Smooth muscle cell (in vitro differentiated cells): ENCODE measurements around the gene CCK. TPM values are rescaled to one million over a fixed set of nuclear protein-coding genes. Genes with fewer than 3 reads are reported as not detected.

Source experiments
- DNase-seq: peaks from one replicate; lab custom pipeline; 2025; ENCODE audit not compliant: unreplicated experiment; lab: John Stamatoyannopoulos, UW
- H2AFZ ChIP-seq: fragments of 200-600 bp; sonication (generic); 2 replicates; pipeline ENCODE4 v1.6.0; 2016; ENCODE audit warnings: antibody characterized with exemption, low read depth, mild to moderate bottlenecking
- H3F3A ChIP-seq: fragments of 200-600 bp; sonication (generic); 2 replicates; pipeline ENCODE4 v1.6.0; 2017; ENCODE audit warnings: antibody characterized with exemption, low read depth
- H3K27ac ChIP-seq: fragments of 200-600 bp; sonication (generic); 2 replicates; pipeline ENCODE4 v1.5.1; 2016; ENCODE audit warnings: low read depth, mild to moderate bottlenecking
- H3K27me3 ChIP-seq: fragments of 200-600 bp; sonication (generic); 2 replicates; pipeline ENCODE4 v1.6.1; 2016; ENCODE audit warnings: low read depth, mild to moderate bottlenecking
- H3K36me3 ChIP-seq: fragments of 200-600 bp; sonication (generic); 2 replicates; pipeline ENCODE4 v1.5.1; 2016; ENCODE audit warnings: low read depth
- H3K4me1 ChIP-seq: fragments of 200-600 bp; sonication (generic); 2 replicates; pipeline ENCODE4 v1.5.1; 2016; ENCODE audit warnings: low read depth
- H3K4me2 ChIP-seq: fragments of 200-600 bp; sonication (generic); 2 replicates; pipeline ENCODE4 v1.6.0; 2016; ENCODE audit warnings: mild to moderate bottlenecking
- H3K4me3 ChIP-seq: fragments of 200-600 bp; sonication (generic); 2 replicates; pipeline ENCODE4 v1.5.1; 2016; ENCODE audit warnings: mild to moderate bottlenecking
- H3K79me2 ChIP-seq: fragments of 200-600 bp; sonication (generic); 2 replicates; pipeline ENCODE4 v1.6.0; 2016; ENCODE audit warnings: low read depth, mild to moderate bottlenecking
- H3K9ac ChIP-seq: fragments of 200-600 bp; sonication (generic); 2 replicates; pipeline ENCODE4 v1.6.0; 2016; ENCODE audit warnings: low read depth
- H3K9me3 ChIP-seq: fragments of 200-600 bp; sonication (generic); replicated peaks from 2 replicates; pipeline ENCODE4 v1.5.1; 2016; ENCODE audit warnings: low read depth
- H4K20me1 ChIP-seq: fragments of 200-600 bp; sonication (generic); 2 replicates; pipeline ENCODE4 v1.6.0; 2016; ENCODE audit warnings: low read depth
- WGBS: methylation state at CpG from one replicate; pipeline ENCODE4 v1.1.7; 2016; ENCODE audit warnings: low lambda C conversion rate; 5-methylcytosine and 5-hydroxymethylcytosine counted together
- polyA plus RNA-seq: library from polyadenylated mRNA; unstranded; fragments of >200 nt; fragmentation: Nextera tagmentation; extraction: Ambion mirVana; gene quantifications from 2 replicates; pipeline ENCODE4 v1.2.1, GENCODE V29; 2016
- total RNA-seq: library from RNA; depleted of rRNA; stranded (reverse); fragments of >200 nt; gene quantifications from 2 replicates; pipeline ENCODE4 v1.2.3, GENCODE V29; 2014
- TF ChIP-seq, protein P1 (sequence below): fragments of 200-600 bp; sonication (generic); IDR thresholded peaks from 2 replicates; pipeline ENCODE4 v1.5.1; 2017; ENCODE audit warnings: borderline replicate concordance, mild to moderate bottlenecking, antibody characterized with exemption; ENCODE audit not compliant: insufficient read depth, poor library complexity, severe bottlenecking

CCK gene
- total and polyA plus RNA-seq, 2 experiments from 2014 or later = not detected

DNA sequence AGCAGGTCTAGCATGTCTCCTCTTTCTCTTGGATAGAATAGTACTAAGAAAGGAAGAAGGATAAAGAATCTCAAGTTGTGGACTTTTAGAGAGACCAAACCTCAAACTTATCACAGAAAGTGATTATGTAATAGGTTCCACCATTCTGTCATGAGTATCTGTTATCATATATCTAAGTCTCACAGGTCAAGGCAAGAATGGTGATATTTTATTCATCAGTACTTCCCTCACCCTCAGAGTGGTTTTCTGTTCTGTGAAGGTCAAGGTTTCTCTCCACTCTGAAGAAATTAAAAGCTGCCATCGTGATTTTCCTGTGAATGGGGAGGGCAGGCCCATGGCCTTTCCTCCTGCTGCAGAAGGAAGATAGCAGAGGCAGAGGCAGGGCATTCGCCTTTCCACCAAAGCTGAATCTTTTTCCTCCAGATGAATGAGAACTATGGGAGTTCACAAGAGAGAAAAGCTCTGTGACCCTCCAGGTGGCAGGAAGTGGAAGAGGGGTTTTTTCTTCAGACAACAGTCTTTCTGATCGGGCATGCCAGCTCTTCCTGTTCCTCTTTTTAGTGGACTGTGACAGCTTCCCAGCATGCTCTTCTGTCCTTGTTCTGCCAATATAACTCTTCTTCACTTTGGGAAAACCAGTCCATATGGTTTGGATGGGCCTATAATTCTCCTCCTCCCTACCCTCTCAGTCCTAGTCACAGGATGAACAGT is 37.1 kb upstream of the CCK start:
- no peaks in the 10 kb centered on the region for H3F3A ChIP-seq
- DNase-seq = no peak
- no peaks in the 10 kb centered on the region for H3K79me2 ChIP-seq
- no peak overlapping the region for H3K27ac ChIP-seq
- peaks cover 3% of the 10 kb centered on the region for H3K27me3 ChIP-seq
- H3K9me3 ChIP-seq = no peaks in the 10 kb centered on the region
- H2AFZ ChIP-seq = no peak overlapping the region
- no peaks in the 10 kb centered on the region for H3K4me1 ChIP-seq
- no peaks in the 10 kb centered on the region for H4K20me1 ChIP-seq
- H3K4me2 ChIP-seq = no peak overlapping the region
- TF ChIP-seq, protein P1, sequence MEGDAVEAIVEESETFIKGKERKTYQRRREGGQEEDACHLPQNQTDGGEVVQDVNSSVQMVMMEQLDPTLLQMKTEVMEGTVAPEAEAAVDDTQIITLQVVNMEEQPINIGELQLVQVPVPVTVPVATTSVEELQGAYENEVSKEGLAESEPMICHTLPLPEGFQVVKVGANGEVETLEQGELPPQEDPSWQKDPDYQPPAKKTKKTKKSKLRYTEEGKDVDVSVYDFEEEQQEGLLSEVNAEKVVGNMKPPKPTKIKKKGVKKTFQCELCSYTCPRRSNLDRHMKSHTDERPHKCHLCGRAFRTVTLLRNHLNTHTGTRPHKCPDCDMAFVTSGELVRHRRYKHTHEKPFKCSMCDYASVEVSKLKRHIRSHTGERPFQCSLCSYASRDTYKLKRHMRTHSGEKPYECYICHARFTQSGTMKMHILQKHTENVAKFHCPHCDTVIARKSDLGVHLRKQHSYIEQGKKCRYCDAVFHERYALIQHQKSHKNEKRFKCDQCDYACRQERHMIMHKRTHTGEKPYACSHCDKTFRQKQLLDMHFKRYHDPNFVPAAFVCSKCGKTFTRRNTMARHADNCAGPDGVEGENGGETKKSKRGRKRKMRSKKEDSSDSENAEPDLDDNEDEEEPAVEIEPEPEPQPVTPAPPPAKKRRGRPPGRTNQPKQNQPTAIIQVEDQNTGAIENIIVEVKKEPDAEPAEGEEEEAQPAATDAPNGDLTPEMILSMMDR = no peak
- no peak overlapping the region for H3K4me3 ChIP-seq
- no peaks in the 10 kb centered on the region for H3K36me3 ChIP-seq
- 68% methylated on average over 3 of the region's 3 CpGs for WGBS
- H3K9ac ChIP-seq = no peak overlapping the region

DNA sequence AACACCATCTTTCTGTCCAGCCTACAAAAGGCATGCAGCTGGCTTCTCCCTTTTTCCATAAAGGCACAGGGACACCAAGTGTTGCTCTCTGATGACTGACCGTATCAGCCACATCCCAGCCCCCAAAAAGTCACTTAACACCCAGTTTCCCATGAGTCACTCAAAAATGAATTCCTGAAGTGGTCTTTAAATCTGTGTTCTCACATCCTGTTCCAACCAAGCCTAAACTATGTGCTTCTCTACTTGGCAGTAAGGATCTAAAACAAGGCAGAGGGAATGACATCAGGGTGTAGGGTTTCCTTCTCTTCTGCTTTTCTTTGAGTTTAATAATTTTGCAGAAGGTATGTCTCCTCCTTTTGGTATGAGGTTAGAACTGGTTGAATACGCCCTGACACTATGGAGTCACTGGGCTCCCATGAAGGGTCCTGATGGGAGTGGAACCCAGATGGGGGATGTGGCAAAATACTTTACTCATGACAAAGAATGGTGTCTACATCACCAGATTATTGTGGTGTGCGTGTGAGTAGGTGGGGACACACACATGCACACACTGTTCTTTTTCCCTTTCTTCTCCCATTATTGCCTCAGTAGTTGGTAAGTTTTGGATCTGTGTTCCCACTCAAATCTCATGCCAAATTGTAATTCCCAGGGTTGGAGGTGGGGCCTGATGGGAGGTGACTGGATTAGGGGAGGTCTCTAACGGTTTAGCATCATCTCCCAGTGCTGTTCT is 35.6 kb upstream of the CCK start:
- Histone ChIP-seq H3K79me2 (no peaks in the 10 kb centered on the region), H3F3A (no peaks in the 10 kb centered on the region), H4K20me1 (no peaks in the 10 kb centered on the region), H2AFZ (no peak overlapping the region), H3K27ac (no peak overlapping the region), H3K27me3 (peaks cover 3% of the 10 kb centered on the region), H3K9me3 (no peaks in the 10 kb centered on the region), H3K4me1 (no peaks in the 10 kb centered on the region), H3K36me3 (no peaks in the 10 kb centered on the region), H3K9ac (no peak overlapping the region), H3K4me3 (no peak overlapping the region), H3K4me2 (no peak overlapping the region)
- no peak for DNase-seq
- WGBS = 53% methylated on average over 4 of the region's 4 CpGs
- TF ChIP-seq, protein P1 = no peak

DNA sequence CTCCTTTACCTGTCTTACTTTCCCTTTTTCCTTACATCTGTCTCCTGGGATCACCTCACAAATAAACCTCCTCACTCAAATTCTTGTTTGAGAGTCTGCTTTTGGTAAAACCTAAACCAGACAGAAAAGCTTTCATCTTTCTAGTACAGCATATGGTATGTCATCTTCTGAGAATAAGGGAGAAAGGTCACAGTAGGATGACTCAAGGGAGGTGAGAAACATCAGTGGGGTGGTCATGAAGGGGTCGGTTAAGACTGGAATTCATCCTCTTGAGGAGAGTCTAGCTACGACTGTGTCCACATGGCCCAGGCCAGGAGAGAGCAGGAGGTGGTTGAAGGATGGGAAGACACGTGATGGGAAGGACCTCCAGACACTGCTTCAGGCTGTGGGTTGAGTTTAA is 34.8 kb upstream of the CCK start:
- Histone ChIP-seq H3F3A (no peaks in the 10 kb centered on the region), H3K27ac (no peak overlapping the region), H3K27me3 (peaks cover 3% of the 10 kb centered on the region), H4K20me1 (no peaks in the 10 kb centered on the region), H2AFZ (no peak overlapping the region), H3K4me2 (no peak overlapping the region), H3K4me3 (no peak overlapping the region), H3K36me3 (no peaks in the 10 kb centered on the region), H3K79me2 (no peaks in the 10 kb centered on the region), H3K4me1 (no peaks in the 10 kb centered on the region), H3K9ac (no peak overlapping the region), H3K9me3 (no peaks in the 10 kb centered on the region)
- no peak for DNase-seq
- WGBS = 68% methylated on average over 3 of the region's 3 CpGs
- TF ChIP-seq, protein P1 = no peak
